ENCODE measurements around the gene SPATA12. TPM values are rescaled to one million over a fixed set of nuclear protein-coding genes. Genes with fewer than 3 reads are reported as not detected.
A peak's percentile ranks its signal among the peaks of the same experiment; 100 is the strongest.
"Not testable (repeated sequence)": the region's sequence is repeated elsewhere in the genome, so short reads cannot be mapped to it uniquely, and the experiment has no call there.

The SPATA12 gene
- total RNA-seq, 1 experiment from 2014 or later = 0.86 TPM

DNA sequence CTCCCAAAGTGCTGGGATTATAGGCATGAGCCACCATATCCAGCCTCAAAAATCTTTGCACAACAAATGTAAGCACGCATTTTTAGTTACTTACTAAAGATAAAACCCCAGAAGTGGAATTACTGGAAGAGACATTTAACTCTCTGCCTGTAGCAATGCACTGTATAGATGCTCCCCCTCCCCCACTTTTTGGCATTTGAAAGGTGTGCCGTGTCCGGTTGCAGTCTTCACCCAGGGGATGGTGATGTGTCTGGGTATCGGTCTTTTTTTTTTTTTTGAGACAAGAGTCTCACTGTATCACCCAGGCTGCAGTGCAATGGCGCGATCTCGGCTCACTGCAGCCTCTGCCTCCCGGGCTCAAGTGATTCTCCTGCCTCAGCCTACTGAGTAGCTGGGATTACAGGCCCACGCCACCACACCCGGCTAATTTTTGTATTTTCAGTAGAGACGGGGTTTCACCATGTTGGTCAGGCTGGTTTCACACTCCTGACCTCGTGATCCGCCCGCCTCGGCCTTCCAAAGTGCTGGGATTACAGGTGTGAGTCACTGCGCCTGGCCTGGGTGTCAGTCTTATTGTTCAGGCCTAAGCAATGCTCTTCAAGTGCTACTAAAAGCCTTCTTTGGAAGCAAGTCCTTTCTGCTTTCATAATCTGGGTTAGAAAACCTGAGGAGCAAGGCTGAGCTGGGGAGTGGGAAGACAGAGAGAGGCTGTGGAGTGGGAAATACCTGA lies 23.0 kb downstream of the SPATA12 start:
- not testable (repeated sequence) for DNase-seq (ENCODE audit: low spot score)

- no peak for DNase-seq (ENCODE audit: low spot score)
These were observed 24.7 kb downstream of the SPATA12 start for GRCh38 chr3:57085211-57085610.

- DNase-seq (ENCODE audit: low spot score) = no peak
These were observed 25.7 kb downstream of the SPATA12 start for GRCh38 chr3:57086201-57086600.

DNA sequence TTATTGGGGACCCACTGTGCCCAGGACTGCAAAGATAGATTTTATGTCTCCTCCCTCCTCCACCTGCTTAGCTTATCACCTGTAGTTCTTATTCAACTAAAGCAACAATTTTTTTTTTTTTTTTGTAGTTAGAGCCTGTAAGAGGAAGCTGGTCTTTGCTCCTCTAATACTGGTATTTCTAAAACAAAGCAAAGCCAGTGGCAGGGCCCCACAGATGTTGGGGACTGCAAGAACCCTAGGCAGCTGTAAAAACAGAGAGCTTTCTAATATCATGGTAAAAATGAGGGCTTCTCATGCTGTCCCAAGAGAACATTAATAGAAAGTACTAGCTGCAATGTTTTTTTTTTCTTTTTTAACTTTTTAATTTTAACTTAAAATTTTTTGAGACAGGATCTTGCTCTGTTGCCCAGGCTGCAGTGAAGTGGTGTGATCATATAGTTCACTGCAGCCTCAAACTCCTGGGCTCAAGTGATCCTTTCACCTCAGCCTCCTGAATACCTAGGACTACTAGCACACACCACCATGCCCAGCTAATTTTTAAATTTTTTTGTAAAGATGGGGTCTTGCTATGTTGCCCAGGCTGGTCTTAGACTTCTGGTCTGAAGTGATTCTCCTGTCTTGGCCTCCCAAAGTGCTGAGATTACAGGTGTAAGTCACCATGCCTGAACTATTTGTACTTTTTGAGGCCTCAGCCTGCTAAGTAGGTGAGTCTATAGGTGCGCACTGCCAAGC lies 27.1 kb downstream of the SPATA12 start:
- DNase-seq (ENCODE audit: low spot score) = no peak

DNA sequence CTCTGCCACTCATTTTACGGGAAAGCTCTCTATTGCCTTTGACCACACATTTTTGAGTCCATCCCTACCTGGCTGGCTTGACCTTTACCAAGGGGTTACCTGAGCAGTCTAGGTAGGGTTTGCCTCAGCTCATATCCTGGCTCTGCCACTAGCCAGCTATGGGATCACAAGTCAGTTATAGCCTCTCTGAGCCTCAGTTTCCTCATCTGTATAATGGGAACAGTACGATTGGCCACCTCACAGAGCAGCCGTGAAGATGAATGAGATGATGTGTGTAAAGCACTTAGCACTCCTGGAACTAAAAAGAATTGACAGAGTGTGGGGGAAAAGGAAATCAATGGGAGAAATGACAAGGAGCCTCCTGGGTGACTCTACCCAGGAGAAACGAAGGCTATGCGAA lies 28.0 kb downstream of the SPATA12 start:
- DNase-seq (ENCODE audit: low spot score) = no peak

DNA sequence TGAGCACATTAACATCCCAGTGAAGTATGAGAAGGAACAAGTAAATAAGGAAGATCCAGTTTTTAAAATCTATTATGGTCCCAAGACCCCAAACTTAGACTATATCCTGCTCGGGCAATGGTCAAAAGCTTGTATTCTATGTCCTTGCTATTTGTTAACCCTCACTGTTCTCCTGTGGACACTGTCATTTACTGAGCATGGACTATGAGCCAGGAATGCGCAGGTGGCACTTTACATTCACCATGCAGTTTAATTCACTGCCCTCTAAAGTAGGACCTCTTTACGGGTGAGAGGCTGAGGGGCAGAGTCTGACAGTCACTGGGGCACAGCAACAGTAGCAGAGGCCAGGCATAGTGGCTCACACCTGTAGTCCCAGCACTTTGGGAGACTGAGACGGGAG lies 28.6 kb downstream of the SPATA12 start:
- DNase-seq (ENCODE audit: low spot score) = no peak

DNA sequence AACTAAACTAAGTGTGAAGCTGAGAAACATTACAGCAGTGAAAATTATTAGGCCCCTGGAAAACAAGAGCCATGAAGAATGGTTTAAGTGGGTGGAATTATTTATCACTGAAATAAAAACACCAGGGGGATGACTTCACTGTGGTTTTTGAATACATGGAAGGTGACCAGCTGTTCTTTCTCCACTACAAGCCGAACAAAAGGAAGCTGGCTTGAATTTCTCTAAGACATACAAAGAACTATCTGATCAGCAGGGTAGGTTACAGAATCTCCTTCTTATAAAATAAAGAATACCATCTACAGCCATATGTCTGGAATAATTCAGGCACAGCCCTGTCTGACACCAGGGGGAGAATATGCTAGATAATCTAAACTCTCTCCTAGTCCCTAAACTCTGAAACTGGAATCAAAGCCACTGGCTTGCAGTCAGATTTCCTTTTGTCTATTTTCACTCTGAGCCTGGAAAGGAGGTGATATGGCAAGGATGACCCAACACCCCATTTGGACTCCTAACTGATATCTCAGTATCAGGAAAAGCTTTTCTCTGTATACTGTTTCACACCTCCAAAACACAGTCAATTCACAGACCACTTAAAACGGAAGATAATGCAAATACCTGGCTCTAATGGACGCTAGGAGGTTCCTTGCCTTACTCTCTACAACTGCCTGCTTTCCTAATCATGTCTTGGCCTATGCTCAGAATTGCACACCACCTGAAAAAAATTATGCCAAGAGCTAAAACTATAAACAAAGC lies 31.2 kb downstream of the SPATA12 start:
- no peak for DNase-seq (ENCODE audit: low spot score)

GRCh38 chr3:57093489-57093888 lies 33.0 kb downstream of the SPATA12 start:
- DNase-seq (ENCODE audit: low spot score) = no peak

GRCh38 chr3:57093971-57094535 lies 33.6 kb downstream of the SPATA12 start:
- DNase-seq (ENCODE audit: low spot score) = no peak

DNA sequence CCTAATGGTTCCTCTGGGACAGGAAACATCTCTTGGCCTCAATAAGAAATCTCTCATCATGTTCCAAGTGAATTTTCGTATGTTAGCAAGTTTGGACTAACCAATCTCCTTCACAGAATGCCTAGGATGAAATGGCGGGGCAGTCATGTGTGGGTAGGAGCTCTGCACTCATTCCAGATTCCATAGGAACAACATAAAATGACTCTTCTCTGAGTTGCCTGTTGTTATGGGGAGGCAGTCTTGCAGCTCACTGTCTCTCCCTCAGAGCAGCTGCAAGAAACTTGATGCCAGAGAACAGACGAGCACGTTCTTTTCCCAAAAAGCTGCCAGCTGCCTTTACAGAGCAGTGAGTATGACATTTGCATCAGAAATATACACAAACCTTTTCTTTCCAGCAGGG lies 34.1 kb downstream of the SPATA12 start:
- no peak for DNase-seq (ENCODE audit: low spot score)

- DNase-seq (ENCODE audit: low spot score) = no peak
These were observed 34.9 kb downstream of the SPATA12 start for GRCh38 chr3:57095363-57095762.

- no peak for DNase-seq (ENCODE audit: low spot score)
These were observed 37.1 kb downstream of the SPATA12 start for GRCh38 chr3:57097536-57097935.

DNA sequence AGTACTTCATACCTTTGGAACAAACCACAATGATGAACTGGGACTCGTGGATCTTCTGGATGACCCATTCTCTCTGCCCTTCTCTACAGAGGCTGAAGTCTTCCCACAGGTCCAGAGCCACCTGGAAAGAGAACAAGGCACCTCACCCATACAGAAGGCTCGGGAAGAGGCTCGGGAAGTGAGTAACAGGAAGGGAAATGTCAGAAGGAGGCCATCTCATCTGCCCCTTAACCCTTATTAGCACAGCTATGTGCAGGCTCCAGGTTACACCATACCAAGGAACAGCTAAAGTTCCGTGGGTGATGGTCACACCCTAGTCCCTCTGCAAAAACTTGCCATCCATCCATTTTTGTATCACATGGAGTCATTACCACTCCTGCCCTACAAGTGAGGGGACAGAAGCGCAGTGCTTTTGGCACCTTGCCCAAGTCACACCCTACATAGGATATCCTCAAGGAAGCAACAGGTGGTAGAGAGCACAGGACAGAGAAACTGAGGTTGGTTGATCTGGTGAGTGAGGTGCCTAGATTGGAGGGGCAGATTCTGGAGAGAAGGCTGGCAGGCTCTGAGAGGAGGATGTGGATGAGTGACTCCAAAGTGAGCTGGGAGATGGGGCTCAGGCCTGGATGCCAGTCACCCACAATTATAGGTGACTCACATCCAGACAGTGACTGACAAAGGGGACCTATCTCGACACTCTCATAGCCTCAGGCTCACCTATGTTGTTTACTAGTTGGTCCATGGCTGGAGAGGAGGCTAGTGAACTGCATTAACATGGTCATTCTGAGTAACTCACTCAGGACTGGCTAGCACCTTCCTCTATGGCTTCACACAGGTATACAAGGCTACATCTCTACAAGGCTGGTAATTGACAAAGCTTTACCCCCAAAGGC lies 38.2 kb downstream of the SPATA12 start:
- DNase-seq (ENCODE audit: low spot score) = no peak

DNA sequence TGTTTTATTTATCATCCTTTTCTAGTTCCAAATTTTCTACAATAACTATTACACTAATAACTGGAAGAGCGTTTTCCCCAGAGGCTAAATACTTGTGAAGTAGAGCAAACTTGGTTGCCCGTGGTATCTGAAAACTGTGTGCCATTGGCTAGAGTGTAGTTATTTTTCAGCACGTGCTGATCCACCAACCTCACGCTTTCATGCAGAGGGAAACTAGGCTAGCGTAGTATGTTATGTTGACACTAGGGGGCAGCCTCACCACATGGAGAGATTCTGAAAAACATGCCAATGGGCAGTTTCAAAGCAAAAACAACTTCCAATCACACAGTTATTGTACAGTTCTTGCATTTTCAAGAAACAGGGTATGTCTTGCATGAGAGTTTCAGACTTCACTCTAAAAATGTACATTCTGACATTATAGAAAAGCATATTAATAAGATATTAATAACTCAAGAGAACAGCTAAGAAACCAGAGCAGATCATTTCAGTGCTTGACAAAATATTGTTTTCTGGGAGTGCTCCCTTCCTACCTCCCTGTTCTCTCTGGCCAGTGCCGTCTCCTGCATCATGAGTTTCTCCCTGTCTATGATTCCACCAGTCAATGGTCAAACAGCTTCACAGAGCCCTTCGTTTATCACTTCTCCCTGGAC lies 39.7 kb downstream of the SPATA12 start:
- peak; percentile 80 for DNase-seq (ENCODE audit: low spot score)

DNA sequence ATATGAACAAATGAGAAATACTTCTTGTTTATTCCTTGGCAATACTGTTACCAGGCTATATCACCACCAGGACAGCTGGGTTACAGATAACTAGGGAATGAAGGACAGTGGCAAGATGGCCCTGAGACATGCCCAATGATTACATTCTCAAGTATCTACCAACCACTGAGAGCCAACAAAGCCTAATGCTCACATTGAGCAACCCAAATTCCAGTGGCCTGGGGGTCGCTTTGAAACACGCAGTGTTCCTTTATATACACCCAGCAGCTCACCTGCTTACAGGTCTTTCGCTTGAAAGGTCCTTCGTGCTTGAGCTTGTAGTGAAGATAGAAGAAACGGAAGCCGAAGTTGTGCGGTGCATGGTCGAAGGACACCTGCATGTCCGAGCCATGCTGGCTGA lies 45.1 kb downstream of the SPATA12 start:
- no peak for DNase-seq (ENCODE audit: low spot score)

DNA sequence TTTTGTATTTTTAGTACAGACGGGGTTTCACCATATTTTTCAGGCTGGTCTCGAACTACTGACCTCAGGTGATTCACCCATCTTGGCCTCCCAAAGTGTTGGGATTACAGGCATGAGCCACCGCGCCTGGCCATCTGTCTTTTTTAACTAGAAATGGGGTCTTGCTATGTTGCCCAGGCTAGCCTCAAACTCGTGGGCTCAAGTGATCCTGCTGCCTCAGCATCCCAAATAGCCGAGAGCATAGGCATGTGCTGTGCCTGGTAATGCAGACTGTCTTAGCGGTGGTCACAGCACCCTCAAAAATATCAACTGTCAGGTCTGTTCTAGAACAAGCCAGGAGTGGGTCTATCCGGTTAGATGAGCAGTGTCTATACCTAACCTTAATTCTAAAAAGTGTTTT lies 48.2 kb downstream of the SPATA12 start:
- no peak for DNase-seq (ENCODE audit: low spot score)

GRCh38 chr3:57109437-57110199 lies 49.2 kb downstream of the SPATA12 start:
- DNase-seq (ENCODE audit: low spot score) = peak; percentile 64

DNA sequence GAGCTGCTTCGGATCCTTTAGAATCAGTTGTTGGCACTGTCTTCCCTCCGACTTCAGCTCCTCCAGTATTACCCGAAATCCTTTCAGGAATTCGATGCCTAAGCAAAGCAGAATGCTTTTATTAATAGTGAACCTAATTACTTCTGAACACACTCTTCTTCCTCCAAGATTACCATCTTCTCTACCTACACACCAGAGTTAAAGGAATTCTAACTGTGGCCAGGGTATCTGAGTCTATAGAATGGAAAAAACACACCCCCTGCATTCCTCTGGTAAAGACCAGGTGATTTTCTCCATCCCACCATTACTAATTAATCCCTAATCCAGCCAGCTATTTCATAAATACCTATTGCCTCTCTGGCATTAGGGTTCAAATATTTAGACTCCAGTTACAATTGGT lies 49.8 kb downstream of the SPATA12 start:
- no peak for DNase-seq (ENCODE audit: low spot score)

DNA sequence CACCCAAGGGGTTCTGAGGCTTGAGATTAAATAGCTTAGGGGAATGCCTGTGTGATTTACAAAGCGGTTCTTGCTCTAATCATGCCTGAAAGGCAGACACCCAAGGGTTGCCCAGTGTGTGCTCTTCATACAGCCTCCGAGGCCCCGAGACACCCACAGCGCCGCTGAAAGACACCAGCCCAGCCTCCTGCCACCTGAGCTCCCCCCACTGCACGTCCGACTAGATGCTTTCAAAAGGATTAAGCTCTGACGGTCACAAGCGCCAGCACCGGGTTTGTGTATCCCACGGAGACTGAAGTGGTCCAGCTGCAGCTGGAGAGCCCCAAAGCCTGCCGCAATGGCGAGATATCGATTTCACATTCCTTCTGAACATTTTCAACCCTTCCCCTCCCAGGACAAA lies 50.3 kb downstream of the SPATA12 start:
- no peak for DNase-seq (ENCODE audit: low spot score)

GRCh38 chr3:57112206-57112605 lies 51.7 kb downstream of the SPATA12 start:
- DNase-seq (ENCODE audit: low spot score) = peak; percentile 15
